ENCODE results near the gene GADD45GIP1. TPM values are rescaled to one million over a fixed set of nuclear protein-coding genes. Genes with fewer than 3 reads are reported as not detected.

Gene GADD45GIP1
- total and polyA plus RNA-seq, 2 donors (not counting 1 experiment from before 2014, with no cell fraction given): 19.5 to 19.7 TPM

- H4K20me1 ChIP-seq (ENCODE audit: control insufficient read depth, extremely low read depth, insufficient read depth, low read length): no peaks in the 10 kb centered on the region
Observed at GRCh38 chr19:13001502-13002165, 44.6 kb upstream of the GADD45GIP1 start.

GRCh38 chr19:13001166-13001501, 44.1 kb upstream of the GADD45GIP1 start:
- TF ChIP-seq EZH2 (IDR thresholded peaks at IDR 0.05; ENCODE audit: low read length, missing control alignments): no peak
- no peak for TF ChIP-seq CTCF (conservative IDR thresholded peaks at IDR 0.05 in 1 of 2, IDR thresholded peaks at IDR 0.05 in 1 of 2; ENCODE audit: low read depth in 1 of 2, low read length in 2 of 2)
- H3K4me2 ChIP-seq (ENCODE audit: extremely low read depth, insufficient read depth, low read length): peak overlapping the region; percentile 87
- H3K4me1 ChIP-seq (ENCODE audit: control insufficient read depth, extremely low read depth, insufficient read depth, low read length): peaks cover 18% of the 10 kb centered on the region
- no peaks in the 10 kb centered on the region for H3K9me3 ChIP-seq (ENCODE audit: control insufficient read depth, insufficient read depth, low read depth, low read length)
- peak overlapping the region; percentile 59 for H3K9ac ChIP-seq (ENCODE audit: insufficient read depth, low read length)
- H4K20me1 ChIP-seq (ENCODE audit: control insufficient read depth, extremely low read depth, insufficient read depth, low read length): no peaks in the 10 kb centered on the region
- no peak overlapping the region for H2AFZ ChIP-seq (ENCODE audit: low read length)
- peak overlapping the region; percentile 82 for H3K27ac ChIP-seq (ENCODE audit: insufficient read depth, low read length)
- H3K27me3 ChIP-seq (ENCODE audit: control insufficient read depth, insufficient read depth, low read length): no peaks in the 10 kb centered on the region
- DNase-seq (ENCODE audit: low read depth in 2 of 2): no peak
- H3K79me2 ChIP-seq (ENCODE audit: control insufficient read depth, insufficient read depth, low read length): peaks cover 95% of the 10 kb centered on the region
- peak overlapping the region in 2 of 4 experiments; percentile 19 to 49 for H3K4me3 ChIP-seq (replicated peaks in 1 of 4; ENCODE audit: control extremely low read depth in 1 of 4, insufficient read depth in 1 of 4, low read depth in 3 of 4, low read length in 4 of 4)
- H3K36me3 ChIP-seq (ENCODE audit: control insufficient read depth, insufficient read depth, low read length): peaks cover 11% of the 10 kb centered on the region

More at GRCh38 chr19:13001502-13002165, 44.6 kb upstream of the GADD45GIP1 start:
- peaks cover 11% of the 10 kb centered on the region for H3K36me3 ChIP-seq (ENCODE audit: control insufficient read depth, insufficient read depth, low read length)
- H3K79me2 ChIP-seq (ENCODE audit: control insufficient read depth, insufficient read depth, low read length): peaks cover 96% of the 10 kb centered on the region
- peak overlapping the region; percentile 82 for H3K27ac ChIP-seq (ENCODE audit: insufficient read depth, low read length)
- DNase-seq (ENCODE audit: low read depth in 2 of 2): peak in 1 of 2 donors; percentile 66
- H3K4me1 ChIP-seq (ENCODE audit: control insufficient read depth, extremely low read depth, insufficient read depth, low read length): peaks cover 23% of the 10 kb centered on the region
- peak overlapping the region; percentile 87 for H3K4me2 ChIP-seq (ENCODE audit: extremely low read depth, insufficient read depth, low read length)
- no peak for TF ChIP-seq EZH2 (IDR thresholded peaks at IDR 0.05; ENCODE audit: low read length, missing control alignments)
- no peak for TF ChIP-seq CTCF (conservative IDR thresholded peaks at IDR 0.05 in 1 of 2, IDR thresholded peaks at IDR 0.05 in 1 of 2; ENCODE audit: low read depth in 1 of 2, low read length in 2 of 2)
- H3K27me3 ChIP-seq (ENCODE audit: control insufficient read depth, insufficient read depth, low read length): no peaks in the 10 kb centered on the region
- peak overlapping the region; percentile 16 to 49 (median 27) for H3K4me3 ChIP-seq (replicated peaks in 1 of 4; ENCODE audit: control extremely low read depth in 1 of 4, insufficient read depth in 1 of 4, low read depth in 3 of 4, low read length in 4 of 4)
- H3K9ac ChIP-seq (ENCODE audit: insufficient read depth, low read length): peak overlapping the region; percentile 59
- no peaks in the 10 kb centered on the region for H3K9me3 ChIP-seq (ENCODE audit: control insufficient read depth, insufficient read depth, low read depth, low read length)
- no peak overlapping the region for H2AFZ ChIP-seq (ENCODE audit: low read length)

GRCh38 chr19:12997967-12998940, 41.2 kb upstream of the GADD45GIP1 start:
- DNase-seq (ENCODE audit: low read depth in 2 of 2): no peak
- H4K20me1 ChIP-seq (ENCODE audit: control insufficient read depth, extremely low read depth, insufficient read depth, low read length): no peaks in the 10 kb centered on the region

More at GRCh38 chr19:12997967-12998940, 41.2 kb upstream of the GADD45GIP1 start:
- no peak overlapping the region for H3K9ac ChIP-seq (ENCODE audit: insufficient read depth, low read length)
- no peaks in the 10 kb centered on the region for H3K27me3 ChIP-seq (ENCODE audit: control insufficient read depth, insufficient read depth, low read length)
- peaks cover 11% of the 10 kb centered on the region for H3K36me3 ChIP-seq (ENCODE audit: control insufficient read depth, insufficient read depth, low read length)
- H3K79me2 ChIP-seq (ENCODE audit: control insufficient read depth, insufficient read depth, low read length): peaks cover 74% of the 10 kb centered on the region
- H3K4me3 ChIP-seq (replicated peaks in 1 of 4; ENCODE audit: control extremely low read depth in 1 of 4, insufficient read depth in 1 of 4, low read depth in 3 of 4, low read length in 4 of 4): peak overlapping the region in 3 of 4 experiments; percentile 53 to 95 (median 88)
- no peak for TF ChIP-seq EZH2 (IDR thresholded peaks at IDR 0.05; ENCODE audit: low read length, missing control alignments)
- TF ChIP-seq CTCF (conservative IDR thresholded peaks at IDR 0.05 in 1 of 2, IDR thresholded peaks at IDR 0.05 in 1 of 2; ENCODE audit: low read depth in 1 of 2, low read length in 2 of 2): no peak
- peak overlapping the region; percentile 97 for H3K4me2 ChIP-seq (ENCODE audit: extremely low read depth, insufficient read depth, low read length)
- H3K27ac ChIP-seq (ENCODE audit: insufficient read depth, low read length): peak overlapping the region; percentile 90
- no peak overlapping the region for H2AFZ ChIP-seq (ENCODE audit: low read length)
- peaks cover 17% of the 10 kb centered on the region for H3K4me1 ChIP-seq (ENCODE audit: control insufficient read depth, extremely low read depth, insufficient read depth, low read length)
- H3K9me3 ChIP-seq (ENCODE audit: control insufficient read depth, insufficient read depth, low read depth, low read length): no peaks in the 10 kb centered on the region
